NCI-H2196 (cell line): ENCODE measurements around the gene FAM222B.
"Not testable (repeated sequence)": the region's sequence is repeated elsewhere in the genome, so short reads cannot be mapped to it uniquely, and the experiment has no call there.

Experiments used
- DNase-seq: peaks from one replicate; lab custom pipeline; 2025; ENCODE audit not compliant: unreplicated experiment; lab: John Stamatoyannopoulos, UW

Gene FAM222B

GRCh38 chr17:28873839-28874238 lies 31.2 kb upstream of the FAM222B start:
- no peak for DNase-seq

- DNase-seq, result no peak
Observed at GRCh38 chr17:28871056-28871579, 28.5 kb upstream of the FAM222B start.

GRCh38 chr17:28867276-28867675 lies 24.7 kb upstream of the FAM222B start:
- no peak for DNase-seq

- no peak for DNase-seq
Observed at GRCh38 chr17:28865946-28866752, 23.6 kb upstream of the FAM222B start.

- DNase-seq, result no peak
Observed at GRCh38 chr17:28864991-28865849, 22.6 kb upstream of the FAM222B start.

GRCh38 chr17:28863953-28864352 lies 21.4 kb upstream of the FAM222B start:
- no peak for DNase-seq

- DNase-seq, result no peak
Observed at GRCh38 chr17:28862561-28862960, 20.0 kb upstream of the FAM222B start.

GRCh38 chr17:28861393-28862203 lies 19.0 kb upstream of the FAM222B start:
- no peak for DNase-seq

GRCh38 chr17:28860363-28860808 lies 17.8 kb upstream of the FAM222B start:
- DNase-seq, result no peak

GRCh38 chr17:28858801-28859355 lies 16.3 kb upstream of the FAM222B start:
- no peak for DNase-seq

- DNase-seq, result no peak
Observed at GRCh38 chr17:28857905-28858800, 15.6 kb upstream of the FAM222B start.

- no peak for DNase-seq
Observed at GRCh38 chr17:28856028-28856574, 13.5 kb upstream of the FAM222B start.

- no peak for DNase-seq
Observed at GRCh38 chr17:28855336-28855679, 12.7 kb upstream of the FAM222B start.

GRCh38 chr17:28854457-28855335 lies 12.1 kb upstream of the FAM222B start, which contains the start of gene ERAL1:
ERAL1 (plus strand) TSS chr17:28855016; CDS start chr17:28855035, 19 bp downstream.
- peak; percentile 60 for DNase-seq

GRCh38 chr17:28853295-28853694 lies 10.7 kb upstream of the FAM222B start:
- DNase-seq, result no peak

GRCh38 chr17:28849281-28849680 lies 6.7 kb upstream of the FAM222B start:
- DNase-seq, result no peak

GRCh38 chr17:28848667-28849066 lies 6.1 kb upstream of the FAM222B start:
- DNase-seq, result peak; percentile 2

GRCh38 chr17:28846699-28847098 lies 4.1 kb upstream of the FAM222B start:
- DNase-seq, result not testable (repeated sequence)
